Prostate gland (tissue), 2 donors: ENCODE data around the gene FEM1A. TPM values are rescaled to one million over a fixed set of nuclear protein-coding genes. Genes with fewer than 3 reads are reported as not detected.
A peak's percentile ranks its signal among the peaks of the same experiment; 100 is the strongest.
"Not testable (repeated sequence)": the region's sequence is repeated elsewhere in the genome, so short reads cannot be mapped to it uniquely, and the experiment has no call there.

ENCODE experiments used
- DNase-seq: peaks from one replicate; pipeline ENCODE4 v3.0.0-alpha.2; 2019; ENCODE audit warnings: low spot score
- H3K27ac ChIP-seq, 2 donors: fragments of 200-600 bp; sonication (generic); 2 replicates each; pipeline ENCODE4 v1.5.1; 2017 to 2019
- H3K27me3 ChIP-seq: fragments of 200-600 bp; sonication (generic); replicated peaks from 2 replicates; pipeline ENCODE4 v1.5.1; 2019; ENCODE audit not compliant: insufficient read depth
- H3K36me3 ChIP-seq, 2 donors: fragments of 200-600 bp; sonication (generic); 1 replicate in 1 of 2; 2 replicates in 1 of 2; pipeline versions ENCODE4 v1.5.1 to v1.8.1; 2017 to 2019
- H3K4me1 ChIP-seq: fragments of 200-600 bp; sonication (generic); replicated peaks from 2 replicates; pipeline ENCODE4 v1.5.1; 2019
- H3K4me3 ChIP-seq, 2 donors: fragments of 200-600 bp; sonication (generic); 2 replicates each; pipeline ENCODE4 v1.5.1; 2017 to 2019
- H3K9me3 ChIP-seq: fragments of 200-600 bp; sonication (generic); 2 replicates; pipeline ENCODE4 v1.5.1; 2017
- CTCF ChIP-seq, 4 experiments: fragments of 200-600 bp in 2 of 4; fragments of 450-650 bp in 2 of 4; sonication (generic) in 2 of 4; IDR thresholded peaks; 1 replicate in 3 of 4; 2 replicates in 1 of 4; pipeline ENCODE4 v1.5.1; 2016 to 2019; ENCODE audit warnings: antibody characterized with exemption in 4 of 4, mild to moderate bottlenecking in 2 of 4, moderate library complexity in 2 of 4
- POLR2A ChIP-seq: fragments of 450-650 bp; IDR thresholded peaks from one replicate; pipeline ENCODE4 v1.6.1; 2016; ENCODE audit warnings: antibody characterized with exemption, mild to moderate bottlenecking
- POLR2AphosphoS5 ChIP-seq: sonication (generic); formaldehyde crosslinking; IDR thresholded peaks from one replicate; pipeline ENCODE4 v1.6.1; 2017; ENCODE audit warnings: antibody characterized with exemption
- WGBS: methylation state at CpG from one replicate; pipeline ENCODE4 v1.1.5; 2018; 5-methylcytosine and 5-hydroxymethylcytosine counted together
- intact Hi-C: fragments of 100-400 bp; cut with DNase I; formaldehyde crosslinking; loops from one replicate; pipeline ENCODE4 v1.14.2; 2022
- total RNA-seq, 2 donors: library from RNA; depleted of rRNA; stranded (reverse); fragments of >200 nt; gene quantifications; one replicate each; pipeline ENCODE4 v1.1.0, GENCODE V29; 2016

FEM1A gene
- total RNA-seq, 2 donors from 2014 or later = 20.7 to 30.4 TPM

GRCh38 chr19:4829001-4829712 is 37.6 kb downstream of the FEM1A start:
- no peaks in the 10 kb centered on the region for H3K27me3 ChIP-seq
- no peaks in the 10 kb centered on the region for H3K9me3 ChIP-seq
- H3K4me1 ChIP-seq = peaks cover 2% of the 10 kb centered on the region
- H3K4me3 ChIP-seq = no peak overlapping the region
- intact Hi-C loops = no loop called here
- TF ChIP-seq POLR2AphosphoS5 = no peak
- no peak for TF ChIP-seq CTCF (IDR thresholded peaks at IDR 0.05)
- no peak for TF ChIP-seq POLR2A
- no peak for DNase-seq
- WGBS = 65% methylated on average over 16 of the region's 16 CpGs
- H3K27ac ChIP-seq = no peak overlapping the region
- H3K36me3 ChIP-seq = no peaks in the 10 kb centered on the region

GRCh38 chr19:4830332-4830731 is 38.8 kb downstream of the FEM1A start:
- no peaks in the 10 kb centered on the region for H3K36me3 ChIP-seq
- H3K4me1 ChIP-seq = peaks cover 2% of the 10 kb centered on the region
- no peaks in the 10 kb centered on the region for H3K9me3 ChIP-seq
- no peaks in the 10 kb centered on the region for H3K27me3 ChIP-seq
- DNase-seq = no peak
- TF ChIP-seq POLR2A (no peak), CTCF (IDR thresholded peaks at IDR 0.05) (no peak), POLR2AphosphoS5 (no peak)
- peak overlapping the region; percentile 78 to 86 for H3K4me3 ChIP-seq
- WGBS = 89% methylated on average over 6 of the region's 6 CpGs
- peak overlapping the region; percentile 82 to 92 for H3K27ac ChIP-seq
- intact Hi-C loops = no loop called here

- no peak for DNase-seq
- H3K27ac ChIP-seq = peak overlapping the region; percentile 82 to 92
- peak overlapping the region; percentile 78 to 86 for H3K4me3 ChIP-seq
- no peaks in the 10 kb centered on the region for H3K27me3 ChIP-seq
- H3K4me1 ChIP-seq = peaks cover 2% of the 10 kb centered on the region
- TF ChIP-seq POLR2AphosphoS5 (no peak), CTCF (IDR thresholded peaks at IDR 0.05) (no peak), POLR2A (no peak)
- intact Hi-C loops = no loop called here
- no peaks in the 10 kb centered on the region for H3K36me3 ChIP-seq
- H3K9me3 ChIP-seq = no peaks in the 10 kb centered on the region
- WGBS = 79% methylated on average over 6 of the region's 6 CpGs
These were observed 39.3 kb downstream of the FEM1A start for GRCh38 chr19:4830768-4831265.

- Histone ChIP-seq H3K27ac (peak within 1 kb of the TSS; percentile 82 to 92), H3K36me3 (no peaks in the 10 kb centered on the region), H3K4me1 (peaks cover 2% of the 10 kb centered on the region), H3K4me3 (peak within 1 kb of the TSS; percentile 78 to 86), H3K9me3 (no peaks in the 10 kb centered on the region), H3K27me3 (no peaks in the 10 kb centered on the region)
- intact Hi-C loops = no loop called here
- under 1% methylated on average over 49 of the region's 52 CpGs for whole genome bisulfite sequencing
- TF ChIP-seq CTCF (IDR thresholded peaks at IDR 0.05) (no peak), POLR2AphosphoS5 (peak; percentile 65), POLR2A (peak; percentile 94)
- DNase-seq = peak; percentile 49
These were observed 39.9 kb downstream of the FEM1A start, which contains the start of gene TICAM1 for GRCh38 chr19:4831304-4831978. Gene TICAM1 (minus strand): TSS chr19:4831712. CDS start chr19:4818377, 13,335 bp downstream.

GRCh38 chr19:4831979-4832340 is 40.4 kb downstream of the FEM1A start:
- peak overlapping the region; percentile 78 to 86 for H3K4me3 ChIP-seq
- H3K4me1 ChIP-seq, H3K27me3 ChIP-seq, DNase-seq, H3K36me3 ChIP-seq, H3K9me3 ChIP-seq, intact Hi-C loops: not testable (repeated sequence)
- H3K27ac ChIP-seq = peak overlapping the region; percentile 82 to 92
- WGBS = 27% methylated on average over 9 of the region's 9 CpGs
